ENCODE results near the gene PDLIM5.

The PDLIM5 gene

GRCh38 chr4:94680176-94680862, 228.6 kb downstream of the PDLIM5 start:
- DNase-seq (ENCODE audit: low read depth in 2 of 2, low spot score in 1 of 2): no peak

- DNase-seq (ENCODE audit: low read depth in 2 of 2, low spot score in 1 of 2): no peak
Measured at GRCh38 chr4:94686086-94686485, 234.3 kb downstream of the PDLIM5 start.

GRCh38 chr4:94689155-94689860, 237.6 kb downstream of the PDLIM5 start:
- DNase-seq (ENCODE audit: low read depth in 2 of 2, low spot score in 1 of 2): no peak

- no peak for DNase-seq (ENCODE audit: low read depth in 2 of 2, low spot score in 1 of 2)
Measured at GRCh38 chr4:94690851-94691254, 239.1 kb downstream of the PDLIM5 start.

- no peak for DNase-seq (ENCODE audit: low read depth in 2 of 2, low spot score in 1 of 2)
Measured at GRCh38 chr4:94691552-94691951, 239.8 kb downstream of the PDLIM5 start.

GRCh38 chr4:94695384-94695783, 243.6 kb downstream of the PDLIM5 start:
- no peak for DNase-seq (ENCODE audit: low read depth in 2 of 2, low spot score in 1 of 2)

GRCh38 chr4:94698187-94698586, 246.4 kb downstream of the PDLIM5 start:
- no peak for DNase-seq (ENCODE audit: low read depth in 2 of 2, low spot score in 1 of 2)

GRCh38 chr4:94700298-94700697, 248.6 kb downstream of the PDLIM5 start:
- no peak for DNase-seq (ENCODE audit: low read depth in 2 of 2, low spot score in 1 of 2)

GRCh38 chr4:94701631-94702300, 250.0 kb downstream of the PDLIM5 start:
- DNase-seq (ENCODE audit: low read depth in 2 of 2, low spot score in 1 of 2): no peak

GRCh38 chr4:94711635-94712034, 259.9 kb downstream of the PDLIM5 start:
- no peak for DNase-seq (ENCODE audit: low read depth in 2 of 2, low spot score in 1 of 2)

- no peak for DNase-seq (ENCODE audit: low read depth in 2 of 2, low spot score in 1 of 2)
Measured at GRCh38 chr4:94714365-94715160, 262.8 kb downstream of the PDLIM5 start.

- no peak for DNase-seq (ENCODE audit: low read depth in 2 of 2, low spot score in 1 of 2)
Measured at GRCh38 chr4:94715726-94716125, 264.0 kb downstream of the PDLIM5 start.
